ENCODE results near the gene GPC2. TPM values are rescaled to one million over a fixed set of nuclear protein-coding genes. Genes with fewer than 3 reads are reported as not detected.

The GPC2 gene
- total RNA-seq, 1 donor: 1.4 TPM

DNA sequence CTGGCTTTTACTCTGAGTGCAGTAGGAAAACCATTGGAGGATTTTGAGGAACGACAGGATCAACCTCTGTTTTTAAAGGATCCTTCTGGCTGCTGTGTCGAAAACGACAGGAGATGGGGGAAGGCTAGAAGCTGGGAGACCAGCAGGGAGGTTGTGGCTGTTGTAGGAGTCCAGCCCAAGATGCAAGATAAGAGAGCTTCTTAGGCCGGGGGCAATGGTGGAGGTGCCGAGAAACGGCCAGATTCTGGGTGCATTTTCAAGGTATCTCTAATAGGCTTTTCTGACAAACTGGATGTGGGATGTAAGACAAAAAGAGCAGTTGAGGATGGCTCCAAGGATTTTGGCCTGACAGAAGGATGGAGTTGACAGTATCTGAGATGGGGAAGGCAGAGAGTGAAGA lies 32.3 kb upstream of the GPC2 start:
- Histone ChIP-seq H2AFZ (ENCODE audit: low read length) (no peak overlapping the region), H3K4me2 (ENCODE audit: insufficient read depth, low read length) (no peak overlapping the region), H4K20me1 (ENCODE audit: insufficient read depth, low read length) (no peaks in the 10 kb centered on the region), H3K79me2 (ENCODE audit: insufficient read depth, low read length) (no peaks in the 10 kb centered on the region), H3K4me3 (ENCODE audit: insufficient read depth, low read length) (no peak overlapping the region), H3K27me3 (ENCODE audit: insufficient read depth, low read length) (peaks cover 38% of the 10 kb centered on the region), H3K27ac (ENCODE audit: low read depth, low read length) (no peak overlapping the region), H3K36me3 (ENCODE audit: insufficient read depth, low read length) (no peaks in the 10 kb centered on the region), H3K4me1 (ENCODE audit: insufficient read depth, low read length) (no peaks in the 10 kb centered on the region), H3K9me3 (ENCODE audit: low read depth, low read length) (no peaks in the 10 kb centered on the region)
- TF ChIP-seq, protein P1, sequence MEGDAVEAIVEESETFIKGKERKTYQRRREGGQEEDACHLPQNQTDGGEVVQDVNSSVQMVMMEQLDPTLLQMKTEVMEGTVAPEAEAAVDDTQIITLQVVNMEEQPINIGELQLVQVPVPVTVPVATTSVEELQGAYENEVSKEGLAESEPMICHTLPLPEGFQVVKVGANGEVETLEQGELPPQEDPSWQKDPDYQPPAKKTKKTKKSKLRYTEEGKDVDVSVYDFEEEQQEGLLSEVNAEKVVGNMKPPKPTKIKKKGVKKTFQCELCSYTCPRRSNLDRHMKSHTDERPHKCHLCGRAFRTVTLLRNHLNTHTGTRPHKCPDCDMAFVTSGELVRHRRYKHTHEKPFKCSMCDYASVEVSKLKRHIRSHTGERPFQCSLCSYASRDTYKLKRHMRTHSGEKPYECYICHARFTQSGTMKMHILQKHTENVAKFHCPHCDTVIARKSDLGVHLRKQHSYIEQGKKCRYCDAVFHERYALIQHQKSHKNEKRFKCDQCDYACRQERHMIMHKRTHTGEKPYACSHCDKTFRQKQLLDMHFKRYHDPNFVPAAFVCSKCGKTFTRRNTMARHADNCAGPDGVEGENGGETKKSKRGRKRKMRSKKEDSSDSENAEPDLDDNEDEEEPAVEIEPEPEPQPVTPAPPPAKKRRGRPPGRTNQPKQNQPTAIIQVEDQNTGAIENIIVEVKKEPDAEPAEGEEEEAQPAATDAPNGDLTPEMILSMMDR (IDR thresholded peaks at IDR 0.05; ENCODE audit: extremely low read depth, low read depth, low read length): no peak
- DNase-seq (ENCODE audit: insufficient read length, low spot score, missing footprints): no peak

DNA sequence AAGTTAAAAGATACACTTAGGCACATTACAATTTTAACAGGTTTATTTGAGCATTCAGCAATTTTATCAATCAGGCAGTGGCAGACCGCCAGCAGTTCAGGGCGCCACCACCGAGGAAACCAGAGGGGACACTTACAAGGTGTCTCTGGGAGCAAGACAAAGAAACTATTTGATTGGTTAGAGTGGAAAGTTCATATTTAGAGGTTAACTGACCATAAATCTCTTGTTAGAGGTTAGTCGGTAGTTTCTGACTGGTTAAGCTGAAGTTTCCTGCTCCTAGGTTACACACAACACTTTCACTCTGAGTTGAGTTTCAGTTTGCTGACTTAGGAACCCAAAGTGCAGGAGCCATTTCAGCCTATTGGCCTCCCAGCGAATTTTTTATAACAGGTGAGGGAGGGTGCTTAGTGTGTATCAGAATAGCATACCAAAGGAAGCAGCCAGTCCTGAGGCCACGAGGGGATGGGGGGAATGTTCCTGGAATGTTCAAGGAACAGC lies 31.8 kb upstream of the GPC2 start:
- Histone ChIP-seq H3K4me3 (ENCODE audit: insufficient read depth, low read length) (no peak overlapping the region), H2AFZ (ENCODE audit: low read length) (no peak overlapping the region), H3K79me2 (ENCODE audit: insufficient read depth, low read length) (no peaks in the 10 kb centered on the region), H4K20me1 (ENCODE audit: insufficient read depth, low read length) (no peaks in the 10 kb centered on the region), H3K4me2 (ENCODE audit: insufficient read depth, low read length) (peak overlapping the region; percentile 19), H3K27ac (ENCODE audit: low read depth, low read length) (no peak overlapping the region), H3K9me3 (ENCODE audit: low read depth, low read length) (no peaks in the 10 kb centered on the region), H3K36me3 (ENCODE audit: insufficient read depth, low read length) (no peaks in the 10 kb centered on the region), H3K4me1 (ENCODE audit: insufficient read depth, low read length) (no peaks in the 10 kb centered on the region), H3K27me3 (ENCODE audit: insufficient read depth, low read length) (peaks cover 38% of the 10 kb centered on the region)
- no peak for DNase-seq (ENCODE audit: insufficient read length, low spot score, missing footprints)
- TF ChIP-seq, protein P1 (IDR thresholded peaks at IDR 0.05; ENCODE audit: extremely low read depth, low read depth, low read length): no peak

DNA sequence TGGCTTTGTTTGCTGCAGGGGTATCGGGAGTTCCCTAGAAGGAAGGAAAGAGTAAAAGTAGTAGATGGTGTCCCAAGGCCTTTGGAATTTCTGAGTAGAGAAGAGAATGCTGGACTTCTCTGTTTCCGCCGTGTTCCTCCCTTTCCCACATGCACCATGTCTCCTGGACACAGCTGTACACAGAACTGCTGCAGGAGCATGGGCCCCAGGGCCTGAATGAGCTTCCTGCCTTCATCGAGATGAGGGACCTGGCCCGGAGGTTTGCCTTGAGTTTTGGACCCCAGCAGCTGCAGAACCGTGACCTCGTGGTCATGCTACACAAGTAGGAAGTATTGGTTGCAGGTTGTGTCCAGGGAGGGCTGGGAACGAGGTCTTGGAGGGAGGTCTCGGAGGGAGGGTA lies 27.3 kb upstream of the GPC2 start:
- Histone ChIP-seq H3K27ac (ENCODE audit: low read depth, low read length) (no peak overlapping the region), H3K27me3 (ENCODE audit: insufficient read depth, low read length) (peaks cover 25% of the 10 kb centered on the region), H2AFZ (ENCODE audit: low read length) (no peak overlapping the region), H3K4me2 (ENCODE audit: insufficient read depth, low read length) (no peak overlapping the region), H4K20me1 (ENCODE audit: insufficient read depth, low read length) (no peaks in the 10 kb centered on the region), H3K36me3 (ENCODE audit: insufficient read depth, low read length) (no peaks in the 10 kb centered on the region), H3K9me3 (ENCODE audit: low read depth, low read length) (no peaks in the 10 kb centered on the region), H3K4me3 (ENCODE audit: insufficient read depth, low read length) (no peak overlapping the region), H3K79me2 (ENCODE audit: insufficient read depth, low read length) (no peaks in the 10 kb centered on the region), H3K4me1 (ENCODE audit: insufficient read depth, low read length) (no peaks in the 10 kb centered on the region)
- TF ChIP-seq, protein P1 (IDR thresholded peaks at IDR 0.05; ENCODE audit: extremely low read depth, low read depth, low read length): no peak
- DNase-seq (ENCODE audit: insufficient read length, low spot score, missing footprints): no peak

DNA sequence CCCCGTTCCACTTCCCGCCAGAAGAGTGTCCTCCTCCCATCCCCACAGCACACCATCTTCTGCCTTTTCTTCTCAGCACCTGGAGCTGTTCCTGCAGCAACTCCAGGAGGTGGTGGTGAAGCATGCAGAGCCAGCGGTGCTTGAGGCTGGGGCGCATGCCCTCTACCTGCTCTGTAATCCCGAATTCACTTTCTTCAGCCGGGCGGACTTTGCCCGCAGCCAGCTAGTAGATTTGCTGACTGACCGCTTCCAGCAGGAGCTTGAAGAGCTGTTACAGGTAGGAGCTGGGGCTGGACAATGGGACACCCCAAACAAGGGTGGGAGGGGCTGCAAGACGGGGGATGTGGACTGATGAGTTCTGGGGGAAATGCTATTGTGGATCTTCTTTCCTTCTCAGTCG lies 23.5 kb upstream of the GPC2 start:
- Histone ChIP-seq H3K4me1 (ENCODE audit: insufficient read depth, low read length) (no peaks in the 10 kb centered on the region), H3K36me3 (ENCODE audit: insufficient read depth, low read length) (no peaks in the 10 kb centered on the region), H3K9me3 (ENCODE audit: low read depth, low read length) (no peaks in the 10 kb centered on the region), H3K79me2 (ENCODE audit: insufficient read depth, low read length) (no peaks in the 10 kb centered on the region), H3K4me2 (ENCODE audit: insufficient read depth, low read length) (no peak overlapping the region), H2AFZ (ENCODE audit: low read length) (no peak overlapping the region), H3K4me3 (ENCODE audit: insufficient read depth, low read length) (no peak overlapping the region), H3K27me3 (ENCODE audit: insufficient read depth, low read length) (peaks cover 19% of the 10 kb centered on the region), H4K20me1 (ENCODE audit: insufficient read depth, low read length) (no peaks in the 10 kb centered on the region), H3K27ac (ENCODE audit: low read depth, low read length) (no peak overlapping the region)
- DNase-seq (ENCODE audit: insufficient read length, low spot score, missing footprints): no peak
- TF ChIP-seq, protein P1 (IDR thresholded peaks at IDR 0.05; ENCODE audit: extremely low read depth, low read depth, low read length): no peak

Data from osteoblast (primary cell).